ENCODE results near the gene HHIPL2.

Gene HHIPL2

DNA sequence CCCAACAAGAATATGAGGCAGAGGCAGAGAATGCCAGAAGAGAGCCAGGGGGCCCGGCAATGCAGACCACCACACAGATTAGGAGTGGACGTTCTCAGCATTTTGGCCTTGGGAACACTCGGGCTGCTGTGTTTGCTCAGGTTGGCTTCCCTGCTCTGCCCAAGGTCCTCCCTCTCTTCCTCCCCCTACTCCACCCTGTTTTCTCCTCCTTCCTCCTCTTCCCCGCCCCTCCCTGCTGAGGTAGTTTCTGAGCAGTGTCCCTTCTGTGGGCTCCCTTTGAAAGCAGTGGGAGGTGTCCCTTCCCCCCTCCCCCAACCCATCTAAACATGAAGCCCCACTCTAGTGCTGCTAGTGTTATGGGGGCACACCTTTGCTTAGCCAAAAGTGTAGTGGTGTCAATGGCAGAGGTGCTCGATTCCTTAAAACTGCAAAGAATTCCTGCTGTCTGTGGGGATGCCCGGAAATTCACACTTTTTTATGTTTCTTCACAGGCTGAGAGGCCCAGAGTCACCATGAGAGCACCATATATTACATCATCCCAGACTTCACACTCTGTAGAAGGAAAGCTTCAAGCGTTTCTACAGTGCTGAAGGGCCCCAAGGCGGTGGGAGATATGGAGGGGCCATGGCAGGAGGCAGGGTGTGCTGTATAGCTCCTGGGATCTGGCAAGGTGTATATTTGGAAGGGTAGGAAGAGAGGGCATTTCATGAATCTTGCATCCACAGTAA is at the start of gene HHIPL2:
TSS of gene HHIPL2 (minus strand) at position 161 of the 728 bp plus-strand sequence. CDS start at position 101, 60 bp downstream.
- DNase-seq, result no peak

DNA sequence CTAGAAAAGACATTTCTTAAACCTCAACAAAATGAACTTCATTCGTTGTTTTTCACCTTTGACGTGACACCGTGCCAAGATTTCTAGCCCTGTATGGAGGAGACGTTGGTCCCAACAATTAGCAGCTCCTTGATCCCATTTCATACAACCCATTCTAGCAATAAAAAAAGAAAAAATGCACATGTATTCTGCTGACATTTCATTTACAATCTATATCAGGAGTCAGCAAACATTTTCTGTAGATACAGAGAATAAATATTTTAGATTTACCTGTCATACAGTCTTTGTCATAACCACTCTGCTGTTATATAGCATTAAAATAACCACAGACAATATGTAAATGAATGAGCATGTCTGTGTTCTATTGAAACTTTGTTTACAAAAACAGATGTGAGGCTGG is 48.8 kb upstream of the HHIPL2 start:
- no peak for DNase-seq

- DNase-seq, result no peak
Observed at GRCh38 chr1:222594789-222595188, 46.9 kb upstream of the HHIPL2 start.

GRCh38 chr1:222592171-222592570 is 44.3 kb upstream of the HHIPL2 start:
- no peak for DNase-seq

- DNase-seq, result peak; percentile 67
Observed at GRCh38 chr1:222589462-222590302, 41.8 kb upstream of the HHIPL2 start, which contains the start of gene TAF1A. Gene TAF1A, minus strand, starts transcription at chr1:222589933.

GRCh38 chr1:222588135-222588534 is 40.2 kb upstream of the HHIPL2 start:
- no peak for DNase-seq

GRCh38 chr1:222586842-222587241 is 38.9 kb upstream of the HHIPL2 start:
- no peak for DNase-seq

- no peak for DNase-seq
Observed at GRCh38 chr1:222583079-222583478, 35.2 kb upstream of the HHIPL2 start.

GRCh38 chr1:222582099-222582774 is 34.3 kb upstream of the HHIPL2 start:
- no peak for DNase-seq

DNA sequence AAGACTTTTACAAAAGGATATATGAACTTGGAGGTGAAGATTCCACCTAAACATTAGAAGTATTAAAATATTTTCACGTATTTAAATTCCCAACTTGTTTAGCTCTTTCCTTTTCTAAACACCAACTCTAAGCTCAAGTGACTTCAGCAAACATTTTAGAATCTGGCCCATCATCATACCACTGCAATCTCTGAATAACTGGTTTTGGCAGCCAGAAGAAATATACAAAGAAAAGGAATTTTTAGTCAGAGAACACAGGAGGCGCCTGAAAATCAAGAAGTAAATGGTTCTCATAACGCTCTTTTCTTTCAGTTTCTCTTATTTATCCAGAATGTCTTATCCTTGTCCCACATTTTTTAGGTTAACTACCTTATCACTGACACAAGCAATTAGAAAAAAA is 31.4 kb upstream of the HHIPL2 start:
- no peak for DNase-seq

GRCh38 chr1:222570837-222571236 is 22.9 kb upstream of the HHIPL2 start:
- DNase-seq, result no peak

GRCh38 chr1:222561656-222562055 is 13.8 kb upstream of the HHIPL2 start:
- no peak for DNase-seq

- no peak for DNase-seq
Observed at GRCh38 chr1:222557574-222557973, 9.7 kb upstream of the HHIPL2 start.

GRCh38 chr1:222557148-222557547 is 9.2 kb upstream of the HHIPL2 start:
- DNase-seq, result no peak

- no peak for DNase-seq
Observed at GRCh38 chr1:222555992-222556615, 8.2 kb upstream of the HHIPL2 start.

DNA sequence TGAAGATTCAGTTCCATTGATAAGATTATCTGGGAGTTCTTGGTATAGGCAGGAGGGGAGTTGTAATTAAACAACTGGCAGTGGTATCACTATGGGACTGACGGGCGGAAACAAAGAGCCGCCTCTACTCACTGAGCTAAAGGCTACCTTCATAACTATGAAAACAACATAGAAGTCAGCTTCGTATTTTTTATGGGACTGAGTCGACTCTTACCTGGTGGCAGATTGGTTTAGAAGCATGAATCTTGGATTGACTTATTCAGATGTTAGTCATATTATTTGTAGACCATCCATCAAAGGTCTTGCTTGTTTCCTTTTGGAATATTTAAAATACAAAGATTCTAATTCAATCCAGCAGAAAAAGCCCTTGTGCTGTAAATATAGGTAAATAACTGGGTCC is 6.3 kb upstream of the HHIPL2 start:
- DNase-seq, result no peak

DNA sequence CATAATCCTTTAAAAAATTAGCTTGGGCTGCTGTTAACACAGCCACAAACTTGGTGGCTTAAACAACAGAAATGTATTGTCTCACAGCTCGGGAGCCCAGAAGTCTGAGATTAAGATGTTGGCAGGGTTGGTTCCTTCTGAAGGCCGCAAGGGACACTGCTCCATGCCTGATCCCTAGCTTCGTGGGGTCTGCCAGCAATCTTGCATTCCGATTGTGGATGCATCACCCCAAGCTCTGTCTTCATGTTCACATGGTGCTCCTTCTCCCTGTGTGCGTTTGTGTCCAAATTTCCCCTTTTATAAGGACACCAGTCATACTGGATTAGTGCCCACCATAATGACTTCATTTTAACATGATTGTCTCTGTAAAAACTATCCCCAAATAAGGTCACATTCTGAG is 5.0 kb upstream of the HHIPL2 start:
- no peak for DNase-seq

DNA sequence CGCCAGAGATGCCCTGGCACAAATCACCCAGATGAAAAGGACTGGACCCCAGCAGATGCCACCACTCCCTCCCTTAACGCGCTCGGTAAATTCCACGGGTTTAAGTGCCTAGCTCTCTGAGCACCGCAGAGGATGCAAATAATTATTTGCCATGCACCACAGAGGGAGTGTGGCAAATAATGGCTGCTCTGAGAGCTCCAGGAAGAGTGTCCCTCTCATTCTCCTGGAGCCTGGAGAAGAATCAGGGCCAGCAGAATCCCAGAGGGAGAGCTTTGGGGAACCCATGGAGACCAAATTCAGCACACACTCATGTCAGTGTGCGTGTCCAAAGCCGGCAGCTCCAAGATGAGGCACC is 667 bp downstream of the HHIPL2 start:
- DNase-seq, result no peak

DNA sequence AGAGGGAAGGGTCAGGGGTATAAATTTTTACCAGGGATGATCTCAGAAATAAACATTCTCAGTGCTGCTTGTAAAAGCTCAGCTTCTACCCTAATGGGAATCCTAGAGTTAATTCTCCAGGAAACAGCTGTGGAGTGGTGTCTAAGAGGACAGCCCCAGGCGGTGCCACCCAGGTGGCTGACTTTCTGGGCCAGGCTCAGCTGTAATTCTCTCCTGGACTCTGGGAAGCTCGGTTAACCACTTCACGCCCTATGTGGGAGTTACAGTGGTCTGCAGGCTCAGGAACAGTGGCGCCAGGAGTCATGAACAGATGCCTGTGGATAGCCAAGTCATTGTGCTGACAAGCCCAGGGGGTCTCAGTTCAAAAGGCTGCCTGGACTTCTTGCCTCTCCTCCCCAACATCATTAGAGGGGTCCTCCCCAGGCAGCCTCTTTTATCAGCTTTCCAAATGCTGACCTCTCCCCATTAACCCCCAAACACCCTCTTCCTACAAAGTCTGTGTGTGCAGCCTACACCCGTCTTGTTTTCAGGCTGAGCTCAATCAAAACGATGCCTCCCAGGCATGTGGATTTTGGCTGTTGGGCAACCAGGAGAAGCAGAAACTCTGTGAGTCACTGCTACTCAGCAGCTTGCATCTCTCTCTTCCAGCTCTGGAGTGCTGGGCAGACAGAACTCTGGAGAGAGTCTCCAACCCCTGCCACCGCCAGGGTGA is 1.2 kb downstream of the HHIPL2 start:
- peak; percentile 74 for DNase-seq

GRCh38 chr1:222546091-222546490 is 1.8 kb downstream of the HHIPL2 start:
- no peak for DNase-seq

DNA sequence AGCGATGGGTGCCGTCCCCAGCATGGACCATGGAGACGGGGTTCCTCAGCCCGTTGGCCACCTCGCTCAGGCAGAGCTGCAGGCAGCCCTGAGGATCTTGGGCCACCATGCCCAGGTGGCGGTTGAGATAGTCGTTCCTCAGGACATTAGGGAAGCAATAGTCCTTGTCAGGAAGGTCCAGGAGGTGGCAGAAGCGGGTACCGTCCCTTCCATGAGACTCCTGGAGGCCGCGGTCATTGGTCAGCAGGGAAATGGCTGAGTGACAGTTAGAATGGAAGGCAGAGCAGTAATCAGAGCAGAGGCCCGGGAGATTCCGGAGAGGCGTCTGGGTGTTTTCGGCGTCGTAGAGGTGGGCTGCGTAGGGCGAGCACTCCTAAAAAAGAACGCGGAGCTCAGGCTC is 4.1 kb downstream of the HHIPL2 start:
- DNase-seq, result no peak

DNA sequence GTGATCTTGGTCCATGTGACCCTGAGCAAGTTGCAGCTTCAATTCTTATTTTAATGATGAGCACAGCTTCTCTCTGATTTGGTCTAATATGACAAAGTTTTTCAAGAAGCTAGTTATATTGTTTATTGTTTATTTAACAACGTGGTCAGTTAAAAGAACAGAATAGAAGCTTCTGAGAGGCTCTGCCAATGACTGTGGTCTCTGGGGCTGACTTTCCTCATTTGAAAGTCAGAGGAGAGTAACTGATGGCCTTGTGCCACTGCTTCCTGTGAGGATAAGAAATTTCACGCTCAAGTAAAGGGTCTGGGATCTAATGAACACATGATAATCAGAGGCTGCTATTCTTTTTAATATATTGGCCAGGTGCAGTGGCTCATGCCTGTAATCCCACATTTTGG is 7.3 kb downstream of the HHIPL2 start:
- no peak for DNase-seq

Data from NCI-H446 treated with DMSO at 0.1 percent for 48 hours (cell line).